AG09319 (cell line): ENCODE results near the gene ZCCHC24.
"Not testable (repeated sequence)": the region's sequence is repeated elsewhere in the genome, so short reads cannot be mapped to it uniquely, and the experiment has no call there.

Experiments
- DNase-seq: peaks from one replicate; pipeline ENCODE4 v3.0.0-alpha.2; 2010; ENCODE audit warnings: low read depth; ENCODE audit errors: extremely low read depth
- CTCF ChIP-seq: IDR thresholded peaks from 2 replicates; pipeline ENCODE4 v1.5.1; 2011; ENCODE audit warnings: low read depth, mild to moderate bottlenecking, inconsistent platforms, low read length, moderate library complexity

Gene ZCCHC24

GRCh38 chr10:79452174-79452611 lies 6.8 kb upstream of the ZCCHC24 start:
- TF ChIP-seq CTCF: no peak

GRCh38 chr10:79451046-79451699 lies 5.7 kb upstream of the ZCCHC24 start:
- DNase-seq: no peak
- TF ChIP-seq CTCF: no peak

More at GRCh38 chr10:79452174-79452611, 6.8 kb upstream of the ZCCHC24 start:
- DNase-seq: no peak

- DNase-seq: no peak
- TF ChIP-seq CTCF: no peak
Observed at GRCh38 chr10:79449181-79450146, 4.0 kb upstream of the ZCCHC24 start.

GRCh38 chr10:79448732-79449049 lies 3.3 kb upstream of the ZCCHC24 start:
- no peak for TF ChIP-seq CTCF

GRCh38 chr10:79447911-79448731 lies 2.7 kb upstream of the ZCCHC24 start:
- TF ChIP-seq CTCF: no peak
- no peak for DNase-seq

More at GRCh38 chr10:79448732-79449049, 3.3 kb upstream of the ZCCHC24 start:
- no peak for DNase-seq

- DNase-seq: not testable (repeated sequence)
Observed at GRCh38 chr10:79447249-79447648, 1.8 kb upstream of the ZCCHC24 start.

GRCh38 chr10:79446758-79447084 lies 1.3 kb upstream of the ZCCHC24 start:
- TF ChIP-seq CTCF: no peak
- no peak for DNase-seq
